Midbrain (tissue), 1 donor: ENCODE measurements around the gene METRN.
"Not testable (repeated sequence)": the region's sequence is repeated elsewhere in the genome, so short reads cannot be mapped to it uniquely, and the experiment has no call there.

ENCODE experiments used
- DNase-seq: peaks from one replicate; lab custom pipeline; 2025; lab: John Stamatoyannopoulos, UW

The METRN gene

DNA sequence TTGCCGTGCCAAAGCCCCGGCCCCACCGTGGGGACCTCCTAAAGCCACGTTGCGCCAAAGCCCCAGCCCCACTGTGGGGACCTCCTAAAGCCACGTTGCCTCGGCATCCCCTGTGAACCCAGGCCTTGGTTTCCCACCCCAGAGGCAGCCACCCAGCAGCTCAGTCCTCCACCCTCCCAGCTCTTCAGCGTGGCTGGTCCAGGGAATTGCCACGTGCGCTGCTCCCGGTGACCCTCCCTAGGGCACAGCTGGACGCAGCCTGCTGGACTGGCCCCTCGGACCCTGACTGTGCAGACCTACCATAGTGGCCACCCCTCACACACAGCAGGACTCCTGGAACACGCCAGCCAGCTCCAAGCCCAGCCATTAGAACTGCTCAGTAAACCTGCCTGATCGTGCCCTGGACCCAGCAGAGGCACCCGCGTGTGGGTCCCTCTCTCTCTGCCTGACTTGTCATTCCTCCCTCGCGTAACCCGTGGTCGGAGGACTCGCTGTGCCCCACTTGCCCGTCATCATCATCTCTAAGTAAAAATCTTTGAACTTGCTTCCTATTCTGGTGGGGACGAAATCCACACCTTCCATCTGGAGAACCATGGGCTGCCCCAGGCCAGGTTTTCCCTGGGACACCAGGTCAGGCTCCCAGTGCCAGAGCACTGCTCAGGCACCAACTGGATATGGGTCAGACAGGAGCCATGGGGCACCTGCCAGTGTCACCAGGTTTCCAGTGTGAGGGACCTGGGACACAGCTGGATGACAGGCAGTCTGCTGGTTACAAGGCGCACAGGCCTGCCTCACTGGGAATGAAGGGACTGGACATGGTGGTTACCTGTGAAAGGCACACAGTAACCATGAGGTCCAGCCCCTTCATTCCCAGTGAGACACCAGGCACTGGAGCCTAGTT is 20.3 kb downstream of the METRN start:
- DNase-seq: no peak

DNA sequence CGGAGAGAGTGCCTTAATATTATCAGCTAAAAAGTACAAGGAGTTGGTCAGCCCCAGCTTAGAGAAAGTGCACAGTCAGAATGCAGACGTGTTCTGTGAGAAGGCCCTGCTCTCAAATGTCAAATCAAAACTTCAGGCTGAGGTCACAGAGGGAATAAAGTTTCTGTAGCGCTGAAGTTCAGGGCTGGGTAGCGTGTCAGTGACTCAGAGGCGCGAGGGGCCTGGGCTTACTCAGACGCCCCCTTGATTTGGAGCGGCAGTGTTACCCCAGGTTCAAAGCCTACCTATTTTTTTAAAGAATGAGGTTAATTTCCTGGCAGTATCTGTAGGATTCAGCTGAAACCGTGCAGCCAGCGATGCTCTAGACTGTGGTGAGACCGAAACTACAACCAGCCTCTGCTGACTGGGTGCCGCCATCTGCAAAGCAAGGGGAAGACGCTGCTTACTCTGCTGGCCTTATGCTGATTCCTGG is 21.1 kb downstream of the METRN start:
- no peak for DNase-seq

DNA sequence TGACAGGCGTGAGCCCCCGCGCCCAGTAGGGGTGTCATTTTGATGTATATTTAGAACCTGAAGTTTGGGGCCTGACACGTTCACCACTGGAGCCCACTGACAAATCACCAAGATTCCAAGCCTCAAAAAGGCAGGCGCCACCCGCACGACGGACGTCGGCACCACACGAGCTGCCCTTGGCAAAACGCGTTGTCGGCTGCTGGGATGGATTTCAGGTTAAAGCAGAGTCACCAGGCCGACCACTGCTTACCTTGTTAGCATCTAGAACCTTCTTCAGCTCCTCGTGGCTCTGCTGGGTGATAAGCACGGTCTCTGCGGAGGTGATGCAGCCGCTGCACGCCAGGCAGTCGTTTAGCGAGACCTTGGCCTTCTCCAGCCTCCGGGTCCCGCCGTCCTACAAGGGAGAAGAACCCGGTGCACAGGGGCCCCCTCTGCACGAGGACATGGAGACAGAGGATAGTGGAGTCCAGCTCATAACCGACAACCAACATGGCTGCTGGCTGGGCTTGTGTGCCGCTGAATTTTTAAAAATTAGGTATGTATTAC is 22.1 kb downstream of the METRN start:
- no peak for DNase-seq

DNA sequence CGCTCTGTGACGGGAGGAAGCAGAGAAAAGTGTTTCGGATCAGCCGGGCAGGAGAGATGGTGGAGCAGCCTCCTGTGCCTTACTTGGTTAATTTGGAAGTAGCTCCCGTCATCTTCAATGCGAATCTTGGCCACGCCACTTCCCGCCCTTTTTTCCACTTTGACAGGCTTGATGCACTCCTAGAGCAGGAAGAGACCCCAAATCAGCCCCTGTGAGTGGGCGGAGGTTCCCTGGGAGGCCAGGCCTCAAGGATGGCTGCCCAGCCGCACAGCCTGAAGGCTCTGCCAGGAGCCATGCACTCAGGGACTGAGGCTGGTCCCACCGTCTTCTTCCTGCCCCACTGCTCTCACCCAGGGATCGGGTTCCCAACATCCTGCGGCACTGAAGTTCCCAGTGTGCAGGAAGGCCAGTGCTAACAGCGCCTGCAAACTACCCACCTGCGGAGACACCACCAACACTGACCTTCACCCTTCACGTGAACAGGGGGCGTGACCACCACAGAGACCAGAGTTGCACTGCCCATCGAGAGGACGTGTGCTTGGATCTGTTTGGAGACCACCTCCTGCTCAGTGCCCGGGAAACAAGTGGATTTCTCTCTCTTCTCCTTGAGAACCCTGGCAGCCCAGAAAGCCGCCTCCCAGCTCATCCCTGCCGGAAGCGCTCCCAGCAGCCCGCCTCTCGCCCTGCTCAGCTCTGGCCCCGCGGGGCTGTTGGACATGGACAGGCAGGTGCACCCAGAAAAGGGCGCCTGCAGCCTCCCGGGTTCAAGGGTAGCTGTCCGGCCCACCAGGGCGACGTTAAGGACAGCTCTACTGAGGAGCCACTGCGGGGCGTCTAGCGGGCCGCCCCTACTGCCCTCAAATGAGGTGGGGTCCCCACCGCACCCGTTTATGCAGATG is 24.9 kb downstream of the METRN start:
- DNase-seq: no peak

DNA sequence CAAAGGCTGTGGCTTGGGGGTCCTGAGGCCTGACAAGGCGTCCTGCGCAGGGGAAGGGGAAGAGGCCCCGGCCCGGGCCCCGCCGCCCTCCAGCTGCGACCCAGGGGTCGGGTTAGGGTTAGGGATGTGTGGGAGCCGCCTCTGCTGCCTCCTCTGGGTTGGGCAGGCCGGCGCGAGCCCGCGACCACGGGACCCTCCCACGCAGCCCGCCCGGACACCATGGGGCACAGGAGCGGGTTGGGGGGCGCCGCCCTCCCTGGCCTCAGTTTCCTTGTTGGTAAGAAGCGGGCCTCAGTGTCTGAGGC is 25.5 kb downstream of the METRN start:
- no peak for DNase-seq

DNA sequence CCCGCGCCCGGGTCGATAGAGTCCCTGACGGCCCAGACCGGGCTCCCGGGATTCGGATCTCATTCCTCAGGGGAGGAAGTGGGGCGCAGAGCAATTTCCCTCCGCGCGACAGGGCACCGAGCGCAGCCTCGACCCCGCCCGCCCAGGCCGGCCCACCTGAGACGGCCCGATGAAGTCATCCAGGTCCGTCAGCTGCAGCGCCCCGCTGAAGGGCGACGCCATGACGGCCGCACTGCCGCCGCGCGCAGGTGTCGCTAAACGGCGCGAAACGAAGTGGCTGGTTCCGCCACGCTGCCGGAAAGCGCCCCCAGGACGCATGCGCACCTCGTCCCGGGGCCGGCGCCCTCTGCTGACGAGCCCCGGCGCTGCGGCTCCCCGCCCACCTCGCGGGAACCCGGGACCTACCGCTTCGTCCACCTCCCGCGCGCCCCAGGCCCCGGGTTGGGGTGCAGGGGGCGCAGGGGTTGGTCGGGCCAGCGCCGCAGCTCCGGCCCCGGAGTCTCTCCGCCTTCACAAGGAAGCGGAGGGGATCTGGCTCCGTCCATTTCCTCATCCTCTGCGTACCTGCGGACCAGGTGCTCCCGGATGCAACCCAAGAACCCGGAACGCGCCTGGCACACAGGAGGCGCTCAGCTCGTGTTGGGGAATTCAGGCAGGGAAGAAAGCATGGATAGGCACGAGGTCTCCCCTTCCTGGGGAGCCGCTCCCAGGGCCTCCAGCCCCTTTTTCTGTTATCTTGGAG is 26.0 kb downstream of the METRN start, which contains the start of gene CIAO3:
Gene CIAO3, minus strand, starts transcription at position 234 of the 742 bp plus-strand sequence. Its CDS starts 12 bp downstream, at position 222.
- DNase-seq: peak; percentile 85

DNA sequence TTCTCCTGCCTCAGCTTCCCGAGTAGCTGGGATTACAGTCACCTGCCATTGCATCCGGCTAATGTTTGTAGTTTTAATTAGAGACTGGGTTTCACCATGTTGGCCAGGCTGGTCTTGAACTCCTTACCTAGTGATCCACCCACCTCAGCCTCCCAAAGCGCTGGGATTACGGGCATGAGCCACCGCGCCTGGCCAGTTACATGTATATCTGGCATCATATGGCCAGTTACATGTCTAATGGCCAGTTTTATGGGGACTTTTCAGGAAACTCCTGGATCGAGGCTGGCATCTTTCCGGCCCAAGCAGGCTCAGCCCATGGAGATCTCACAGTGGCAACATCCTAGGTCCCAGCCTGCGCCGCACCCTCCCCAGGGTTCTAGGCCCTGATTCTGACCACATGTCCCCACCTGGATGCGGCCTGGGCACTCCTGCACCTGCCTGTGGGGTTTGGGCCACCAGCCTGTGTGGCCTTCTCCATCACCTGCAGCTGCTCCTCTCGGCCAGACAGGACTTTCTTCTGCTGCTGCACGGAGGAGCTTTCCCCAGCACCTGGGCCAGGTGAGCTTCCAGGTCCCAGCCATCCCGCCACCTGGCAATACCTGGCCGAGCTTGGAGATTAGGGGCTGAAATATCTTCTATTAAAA is 27.2 kb downstream of the METRN start:
- no peak for DNase-seq

DNA sequence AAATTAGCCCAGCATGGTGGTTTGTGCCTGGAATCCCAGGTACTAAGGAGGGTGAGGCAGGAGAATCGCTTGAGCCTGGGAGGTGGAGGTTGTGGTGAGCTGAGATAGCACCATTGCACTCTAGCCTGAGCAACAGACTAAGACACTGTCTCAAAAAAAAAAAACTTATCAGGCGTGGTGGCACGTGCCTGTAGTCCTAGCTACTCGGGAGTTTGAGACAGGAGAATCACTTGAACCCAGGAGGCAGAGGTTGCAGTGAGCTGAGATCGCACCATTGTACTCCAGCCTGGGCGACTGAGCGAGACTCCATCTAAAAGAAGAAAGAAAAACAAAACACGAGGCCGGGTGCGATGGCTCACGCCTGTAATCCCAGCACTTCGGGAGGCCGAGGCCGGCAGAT is 28.0 kb downstream of the METRN start:
- not testable (repeated sequence) for DNase-seq

DNA sequence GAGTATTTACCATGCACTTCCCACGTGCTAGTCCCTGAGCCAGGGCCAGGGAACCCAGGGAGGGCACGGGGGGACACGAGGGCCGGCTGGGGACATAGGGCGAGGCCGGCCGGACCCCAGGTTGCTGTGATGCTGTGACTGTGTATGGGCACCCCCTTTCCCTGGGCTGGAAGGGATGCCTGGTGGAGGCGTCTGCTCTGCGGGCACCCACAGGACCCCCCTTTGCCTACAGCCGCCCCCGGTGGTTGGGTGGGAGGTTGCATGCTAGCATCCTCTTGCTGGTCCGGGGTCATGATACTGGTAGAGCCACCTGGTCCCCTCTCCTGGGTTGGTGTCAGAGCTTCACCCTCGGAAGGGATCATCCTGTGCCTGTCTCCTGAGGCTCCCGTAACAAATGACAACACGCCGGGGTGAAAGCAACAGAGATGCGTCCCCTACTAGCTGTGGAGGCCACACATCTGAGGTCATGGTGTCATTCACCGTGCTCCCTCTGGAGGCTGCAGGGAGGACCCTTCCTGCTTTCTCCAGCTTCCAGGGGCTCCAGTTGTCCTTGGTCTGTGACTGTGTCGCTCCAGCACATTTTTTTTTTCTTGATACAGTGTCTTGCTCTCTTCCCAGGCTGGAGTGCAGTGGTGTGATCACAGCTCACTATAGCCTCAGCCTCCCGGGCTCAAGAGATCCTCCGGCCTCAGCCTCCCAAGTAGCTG is 29.0 kb downstream of the METRN start:
- DNase-seq: no peak

DNA sequence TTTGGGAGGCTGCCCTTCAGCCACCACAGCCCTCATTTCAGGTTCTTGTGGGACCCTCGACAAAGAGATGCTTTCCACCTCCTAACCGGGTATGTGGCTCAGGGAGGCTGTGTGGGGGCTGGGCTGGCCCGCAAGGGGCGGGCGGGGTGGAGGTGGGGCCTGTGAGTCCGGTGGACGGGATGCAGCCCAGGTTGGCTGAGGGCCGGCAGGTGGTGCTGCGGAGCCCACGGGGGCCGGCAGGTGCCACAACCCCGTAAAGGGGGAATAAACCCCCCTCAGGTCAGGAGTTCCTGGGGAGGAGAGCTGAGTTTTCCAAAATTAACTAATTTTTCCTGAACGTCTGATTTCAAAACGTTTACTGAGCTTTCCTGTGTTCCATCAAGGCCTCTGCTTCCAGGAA is 30.8 kb downstream of the METRN start:
- DNase-seq: no peak

DNA sequence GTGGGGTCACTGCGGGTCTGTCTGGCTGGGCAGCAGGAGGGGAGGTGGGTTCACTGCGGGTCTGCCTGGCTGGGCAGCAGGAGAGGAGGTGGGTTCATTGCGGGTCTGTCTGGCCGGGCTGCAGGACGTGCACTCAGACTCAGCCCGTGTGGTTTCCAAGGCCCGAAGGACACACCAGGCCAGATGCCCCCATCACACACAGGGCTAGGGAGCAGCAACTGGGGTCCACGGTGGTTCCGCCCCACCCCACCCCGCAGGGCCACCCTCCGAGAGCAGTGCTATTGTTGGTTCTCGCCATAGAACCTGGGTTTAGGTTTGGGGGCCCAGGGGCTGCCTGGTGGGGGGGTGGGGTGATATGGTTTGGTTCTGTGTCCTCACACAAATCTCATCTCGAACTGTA is 31.7 kb downstream of the METRN start:
- DNase-seq: no peak

DNA sequence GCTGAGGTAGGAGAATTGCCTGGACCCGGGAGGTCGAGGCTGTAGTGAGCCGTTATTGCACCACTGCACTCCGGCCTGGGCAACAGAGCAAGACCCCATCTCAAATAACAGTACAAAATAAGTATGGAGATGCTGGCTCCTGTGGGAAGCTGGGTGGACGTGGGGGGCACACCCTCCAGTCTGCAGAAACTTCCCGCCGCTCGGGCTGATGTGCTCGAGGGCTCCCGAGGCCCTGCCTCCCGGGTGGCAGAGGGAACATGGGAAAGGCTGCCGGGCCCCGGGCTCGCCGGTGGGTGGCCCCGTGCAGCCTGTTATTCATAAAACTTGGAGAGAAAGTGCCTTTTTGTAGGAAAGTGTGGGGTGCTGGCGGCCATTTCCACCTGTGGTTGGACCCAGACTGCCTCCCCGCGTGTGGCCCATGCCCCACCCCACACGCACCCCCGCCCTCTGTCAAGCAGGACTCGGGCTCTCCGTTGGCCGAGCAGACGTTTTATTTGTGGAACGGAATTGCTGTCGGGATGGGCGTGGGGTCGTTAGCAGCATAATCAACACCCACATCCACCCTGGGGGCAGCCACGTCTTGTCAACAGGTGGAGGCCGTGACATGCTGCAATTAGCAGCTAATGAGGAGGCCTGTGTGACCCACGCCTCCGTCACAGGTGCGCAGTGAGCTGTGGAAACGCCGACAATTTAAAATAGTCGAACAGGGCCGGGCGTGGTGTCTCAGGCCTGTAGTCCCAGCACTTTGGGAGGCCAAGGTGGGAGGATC is 33.2 kb downstream of the METRN start:
- no peak for DNase-seq

DNA sequence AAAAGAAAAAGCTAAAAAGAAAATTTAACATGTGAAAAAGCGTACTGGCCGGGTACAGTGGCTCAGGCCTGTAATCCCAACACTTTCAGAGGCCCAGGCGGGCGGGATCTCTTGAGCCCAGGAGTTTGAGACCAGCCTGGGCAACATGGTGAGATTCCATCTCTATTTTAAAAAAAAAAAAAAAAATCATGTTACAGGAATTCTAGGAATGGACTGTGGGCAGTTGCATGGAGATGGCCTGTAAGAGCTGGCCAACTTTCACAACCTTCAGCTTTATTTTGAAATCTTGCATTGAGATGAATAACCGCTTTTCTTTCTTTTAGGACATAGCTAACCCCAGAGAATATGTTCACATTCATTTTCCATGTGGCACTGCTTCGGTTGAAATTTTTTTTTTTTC is 34.1 kb downstream of the METRN start:
- no peak for DNase-seq

DNA sequence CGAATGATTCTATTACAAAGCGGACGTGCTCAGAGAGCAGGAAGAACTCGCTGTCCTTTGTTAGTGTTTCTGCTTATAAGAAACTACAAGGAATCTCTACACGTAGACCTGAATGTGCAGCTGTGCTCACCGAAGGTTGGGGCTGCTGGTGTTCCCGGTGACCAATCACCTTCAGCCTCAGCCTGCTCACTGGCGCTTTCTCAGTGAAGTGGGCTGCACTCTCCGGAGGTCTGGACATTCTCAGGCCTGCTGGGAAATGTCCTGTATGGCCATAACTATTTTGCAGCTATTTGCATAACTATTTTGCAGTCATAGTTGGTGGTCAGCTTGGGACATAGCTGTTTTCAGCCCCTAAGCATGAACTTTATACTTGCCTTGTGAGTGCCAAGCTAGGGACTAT is 35.6 kb downstream of the METRN start:
- DNase-seq: no peak

DNA sequence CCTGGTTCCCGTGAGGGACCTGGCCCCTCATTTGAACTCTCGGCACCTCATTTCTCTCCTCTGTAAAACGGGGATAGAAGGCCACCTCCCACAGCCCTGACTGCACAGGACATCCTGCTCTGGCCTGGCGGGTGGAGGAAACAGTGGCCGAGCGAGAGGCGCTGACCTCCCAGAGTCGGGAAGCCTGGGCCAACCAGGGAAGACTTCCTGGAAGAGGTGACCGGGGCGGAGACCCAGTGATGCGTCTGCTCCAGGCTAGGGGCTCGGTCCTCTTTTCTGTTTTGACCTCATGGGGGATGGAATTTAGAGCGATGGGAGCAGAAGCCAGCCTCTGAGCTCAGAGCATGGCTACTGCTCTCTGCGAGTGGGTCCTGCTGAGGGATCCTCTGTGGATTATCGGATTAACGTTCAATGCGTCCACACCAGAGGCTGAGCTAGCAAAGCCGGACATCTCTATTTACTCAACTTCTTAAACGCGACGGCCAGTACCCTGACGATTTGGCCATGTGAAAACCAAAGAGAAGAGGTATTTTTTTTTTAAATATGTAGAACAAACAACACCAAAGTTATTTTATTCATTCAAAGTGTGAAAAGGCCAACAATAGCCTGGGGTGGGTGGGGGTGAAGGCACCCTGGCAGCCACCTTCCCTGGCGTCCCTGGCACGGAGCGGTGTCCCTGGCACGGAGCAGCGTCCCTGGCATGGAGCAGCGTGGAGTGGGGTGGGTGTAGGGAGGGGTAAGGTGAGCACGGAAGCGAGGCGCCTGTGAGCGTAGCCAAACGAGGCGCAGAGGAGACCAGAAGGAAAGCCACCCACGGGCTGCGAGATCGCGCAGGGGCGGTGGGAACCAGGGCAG is 36.5 kb downstream of the METRN start:
- peak; percentile 20 for DNase-seq

DNA sequence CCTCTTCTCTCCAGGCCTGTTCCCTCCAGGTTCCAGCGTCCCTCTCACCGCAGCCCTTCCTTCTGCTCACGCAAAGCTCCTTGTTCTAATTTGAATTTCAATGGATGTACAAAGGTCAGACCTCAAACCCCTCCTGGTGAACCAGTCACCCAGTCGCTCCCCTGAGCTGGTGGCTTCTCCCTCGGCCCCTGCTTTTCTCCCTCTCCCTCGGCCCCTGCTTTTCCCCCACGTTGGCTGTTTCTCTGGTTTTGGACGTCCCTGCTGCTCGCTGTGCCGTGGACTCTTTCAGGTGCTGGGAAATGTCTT is 37.0 kb downstream of the METRN start:
- no peak for DNase-seq

DNA sequence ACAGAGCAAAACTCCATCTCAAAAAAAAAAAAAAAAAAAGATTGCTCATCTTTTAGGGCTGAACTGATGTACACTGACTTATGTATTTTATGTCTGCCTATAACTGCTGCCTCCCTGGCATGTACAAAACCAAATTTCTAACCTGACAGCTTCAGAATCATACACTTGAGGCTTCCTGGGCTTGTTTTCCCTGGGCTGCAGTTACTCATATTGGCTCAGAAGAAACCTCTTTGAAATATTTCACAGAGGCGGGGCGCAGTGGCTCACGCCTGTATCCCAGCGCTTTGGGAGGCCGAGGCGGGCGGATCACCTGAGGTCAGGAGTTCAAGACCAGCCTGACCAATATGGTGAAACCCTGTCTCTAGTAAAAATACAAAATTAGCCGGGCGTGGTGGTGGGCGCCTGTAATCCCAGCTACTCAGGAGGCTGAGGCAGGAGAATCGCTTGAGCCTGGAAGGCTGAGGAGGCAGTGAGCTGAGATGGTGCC is 39.2 kb downstream of the METRN start:
- DNase-seq: not testable (repeated sequence)

DNA sequence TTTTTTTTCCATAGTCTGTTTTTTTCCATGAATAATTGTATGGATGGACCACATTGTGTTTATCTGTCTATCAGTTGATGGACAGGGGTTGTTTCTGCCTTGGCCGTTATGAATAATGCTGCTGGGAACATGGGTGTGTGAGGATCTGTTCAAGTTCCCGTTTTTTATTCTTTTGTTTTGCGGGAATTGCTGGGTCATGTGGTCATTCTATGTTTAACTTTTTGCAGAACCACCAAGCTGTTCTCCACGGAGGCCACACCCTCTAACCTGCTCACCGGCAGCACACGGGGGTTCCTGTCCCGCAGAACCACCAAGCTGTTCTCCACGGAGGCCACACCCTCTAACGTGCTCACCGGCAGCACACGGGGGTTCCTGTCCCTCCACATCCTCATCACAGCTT is 39.7 kb downstream of the METRN start:
- no peak for DNase-seq

DNA sequence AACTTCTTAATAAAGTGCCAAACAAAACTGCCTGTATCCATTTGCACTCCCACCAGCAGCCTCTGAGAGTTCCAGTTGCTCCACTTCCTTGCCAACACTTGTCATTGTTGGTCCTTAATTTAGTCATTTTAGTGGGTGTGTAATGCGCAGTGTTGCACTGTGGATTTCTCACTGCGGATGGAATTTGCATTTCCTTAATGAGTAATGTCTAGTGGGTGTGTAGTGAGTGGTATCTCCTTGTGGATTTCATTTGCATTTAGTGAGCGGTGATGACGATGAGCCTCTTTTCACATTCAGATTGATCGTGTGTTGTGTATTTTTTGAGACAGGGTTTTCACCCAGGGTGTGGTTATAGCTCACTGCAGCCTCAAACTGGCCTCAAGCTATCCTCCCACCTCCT is 41.5 kb downstream of the METRN start:
- DNase-seq: no peak
